SK-N-SH treated with all-trans-retinoic acid at 6 μM for 48 hours (cell line): Measurements from ENCODE around the gene C20orf96.
"Not testable (repeated sequence)": the region's sequence is repeated elsewhere in the genome, so short reads cannot be mapped to it uniquely, and the experiment has no call there.

Experiments
- ATAC-seq: fragments of 200-7000 bp; cut with Tn5 transposase; 3 replicates; pipeline ENCODE4 v1.9.1; 2020; ENCODE audit warnings: mild to moderate bottlenecking, moderate library complexity
- ARNTL ChIP-seq: fragments of 450-650 bp; formaldehyde crosslinking; IDR thresholded peaks from 2 replicates; pipeline ENCODE4 v1.5.0; 2020; ENCODE audit warnings: low read depth, mild to moderate bottlenecking, moderate library complexity, borderline replicate concordance
- CSDC2 ChIP-seq: fragments of 250-450 bp; sonication (Bioruptor Pico); IDR thresholded peaks from 2 replicates; pipeline ENCODE4 v1.5.0; 2020; ENCODE audit warnings: mild to moderate bottlenecking, moderate library complexity
- CSRNP3 ChIP-seq: fragments of 250-450 bp; sonication (Bioruptor Pico); IDR thresholded peaks from 2 replicates; pipeline ENCODE4 v1.5.1; 2021; ENCODE audit warnings: mild to moderate bottlenecking, moderate library complexity
- ISL1 ChIP-seq: fragments of 250-450 bp; sonication (Bioruptor Pico); IDR thresholded peaks from 2 replicates; pipeline ENCODE4 v2.1.2; 2022; ENCODE audit warnings: mild to moderate bottlenecking, moderate library complexity
- OSR1 ChIP-seq: fragments of 250-450 bp; sonication (Bioruptor Pico); IDR thresholded peaks from 2 replicates; pipeline ENCODE4 v1.8.0; 2022; ENCODE audit warnings: moderate library complexity, mild to moderate bottlenecking, inconsistent platforms
- PATZ1 ChIP-seq: fragments of 250-450 bp; sonication (Bioruptor Pico); IDR thresholded peaks from 2 replicates; pipeline ENCODE4 v1.8.0; 2020; ENCODE audit warnings: mild to moderate bottlenecking, moderate library complexity, borderline replicate concordance
- PPARA ChIP-seq: fragments of 250-450 bp; sonication (Bioruptor Pico); IDR thresholded peaks from 2 replicates; pipeline ENCODE4 v1.5.0; 2020; ENCODE audit warnings: mild to moderate bottlenecking, borderline replicate concordance
- RARB ChIP-seq: fragments of 250-450 bp; sonication (Bioruptor Pico); IDR thresholded peaks from 2 replicates; pipeline ENCODE4 v1.8.0; 2021; ENCODE audit warnings: mild to moderate bottlenecking, moderate library complexity
- SNAI2 ChIP-seq: fragments of 250-450 bp; sonication (Bioruptor Pico); IDR thresholded peaks from 2 replicates; pipeline ENCODE4 v1.5.0; 2020; ENCODE audit warnings: mild to moderate bottlenecking, moderate library complexity
- TCF4 ChIP-seq: fragments of 250-450 bp; sonication (Bioruptor Pico); IDR thresholded peaks from 2 replicates; pipeline ENCODE4 v1.8.0; 2021; ENCODE audit warnings: mild to moderate bottlenecking, moderate library complexity, borderline replicate concordance
- TOX ChIP-seq: fragments of 250-450 bp; sonication (Bioruptor Pico); IDR thresholded peaks from 2 replicates; pipeline ENCODE4 v1.8.0; 2021; ENCODE audit warnings: mild to moderate bottlenecking, moderate library complexity, borderline replicate concordance
- TSHZ2 ChIP-seq: fragments of 250-450 bp; sonication (Bioruptor Pico); IDR thresholded peaks from 2 replicates; pipeline ENCODE4 v1.5.0; 2020; ENCODE audit warnings: mild to moderate bottlenecking, moderate library complexity
- ZC3H10 ChIP-seq: fragments of 250-450 bp; sonication (Bioruptor Pico); IDR thresholded peaks from 2 replicates; pipeline ENCODE4 v1.5.1; 2021; ENCODE audit warnings: mild to moderate bottlenecking, moderate library complexity
- ZFP3 ChIP-seq: fragments of 250-450 bp; sonication (Bioruptor Pico); IDR thresholded peaks from 2 replicates; pipeline ENCODE4 v1.5.0; 2020; ENCODE audit warnings: mild to moderate bottlenecking, moderate library complexity
- ZFP30 ChIP-seq: fragments of 450-650 bp; formaldehyde crosslinking; IDR thresholded peaks from 2 replicates; pipeline ENCODE4 v1.5.0; 2022; ENCODE audit warnings: mild to moderate bottlenecking, moderate library complexity
- ZNF565 ChIP-seq: fragments of 450-650 bp; formaldehyde crosslinking; conservative IDR thresholded peaks from 2 replicates; pipeline ENCODE4 v1.5.0; 2020; ENCODE audit warnings: low read depth, mild to moderate bottlenecking, moderate library complexity
- ZNF70 ChIP-seq: fragments of 450-650 bp; formaldehyde crosslinking; IDR thresholded peaks from 2 replicates; pipeline ENCODE4 v1.5.0; 2020; ENCODE audit warnings: mild to moderate bottlenecking, moderate library complexity
- ZNF8 ChIP-seq: fragments of 450-650 bp; formaldehyde crosslinking; IDR thresholded peaks from 2 replicates; pipeline ENCODE4 v1.5.0; 2020; ENCODE audit warnings: mild to moderate bottlenecking, moderate library complexity

The C20orf96 gene

DNA sequence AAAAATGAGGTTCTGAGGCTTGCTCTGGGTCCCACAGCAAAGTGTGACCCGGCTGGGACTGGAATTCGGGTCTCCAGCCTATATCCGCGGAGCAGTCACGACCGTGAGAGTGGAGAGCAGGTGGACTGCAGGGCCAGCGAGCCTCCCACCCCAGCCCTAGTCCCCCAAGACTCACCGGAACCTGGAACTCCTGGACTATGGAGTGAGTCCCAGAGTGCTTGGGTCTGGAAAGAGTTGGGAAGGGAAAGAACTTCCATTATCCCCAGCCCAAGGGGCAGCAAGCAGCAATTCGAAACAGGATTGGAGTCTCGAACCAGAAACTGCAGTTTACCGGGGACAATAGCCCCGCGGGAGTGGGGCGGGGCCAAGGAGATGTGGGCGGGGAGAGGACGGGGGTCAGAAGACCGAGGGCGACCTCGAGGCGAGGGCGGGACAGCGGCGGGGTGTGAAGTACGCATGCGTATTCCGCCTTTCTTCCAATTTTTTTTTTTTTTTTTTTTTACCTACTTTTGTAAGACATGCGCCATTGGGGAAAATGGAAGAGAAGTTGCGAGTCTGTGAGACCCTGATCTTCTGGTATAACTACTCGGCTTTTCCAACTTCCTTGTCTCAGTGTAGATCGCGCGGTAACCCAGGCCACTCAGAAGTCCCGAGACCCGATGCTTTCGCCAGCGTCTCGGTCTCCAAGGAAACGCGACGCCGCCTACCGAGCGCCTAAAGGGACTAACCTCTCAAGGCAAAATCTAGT is at the start of gene C20orf96:
Gene C20orf96, minus strand, starts transcription at position 667 of the 748 bp plus-strand sequence. Its CDS starts 140 bp downstream, at position 527.
- TF ChIP-seq PPARA (CRISPR knock-in tag): no peak
- TF ChIP-seq ZC3H10 (CRISPR knock-in tag): no peak
- no peak for TF ChIP-seq ZFP3 (CRISPR knock-in tag)
- TF ChIP-seq TSHZ2: no peak
- no peak for TF ChIP-seq ZNF565 (CRISPR knock-in tag)
- no peak for TF ChIP-seq ZNF8 (CRISPR knock-in tag)
- ATAC-seq: peak; percentile 98

DNA sequence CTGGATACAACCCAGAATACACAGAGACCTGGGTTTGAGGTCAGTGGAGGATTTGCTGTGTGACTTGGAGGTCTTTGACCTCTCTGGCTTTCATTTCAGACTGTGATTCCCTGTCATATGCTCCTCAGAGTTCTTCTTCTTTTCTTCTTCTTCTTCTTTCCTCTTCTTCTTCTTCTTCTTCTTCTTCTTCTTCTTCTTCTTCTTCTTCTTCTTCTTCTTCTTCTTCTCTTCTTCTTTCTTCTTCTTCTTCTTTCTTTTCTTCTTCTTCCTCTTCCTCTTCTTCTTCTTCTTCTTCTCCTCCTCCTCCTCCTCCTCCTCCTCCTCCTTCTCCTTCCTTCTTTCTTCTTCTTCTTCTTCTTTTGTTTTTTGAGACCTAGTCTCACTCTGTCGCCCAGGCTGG is 45.5 kb upstream of the C20orf96 start:
- not testable (repeated sequence) for ATAC-seq

GRCh38 chr20:334578-334977 is 44.0 kb upstream of the C20orf96 start:
- no peak for ATAC-seq
- TF ChIP-seq TOX: no peak
- no peak for TF ChIP-seq SNAI2
- TF ChIP-seq ZNF8 (CRISPR knock-in tag): no peak
- no peak for TF ChIP-seq ZFP3 (CRISPR knock-in tag)
- no peak for TF ChIP-seq TCF4 (CRISPR knock-in tag)
- no peak for TF ChIP-seq TSHZ2
- no peak for TF ChIP-seq CSRNP3 (CRISPR knock-in tag)

GRCh38 chr20:330233-331149 is 39.9 kb upstream of the C20orf96 start:
- ATAC-seq: peak; percentile 48
- no peak for TF ChIP-seq ARNTL
- no peak for TF ChIP-seq CSRNP3 (CRISPR knock-in tag)
- TF ChIP-seq ZNF70 (CRISPR knock-in tag): no peak
- TF ChIP-seq OSR1: no peak
- TF ChIP-seq ZC3H10 (CRISPR knock-in tag): no peak
- TF ChIP-seq SNAI2: no peak
- TF ChIP-seq RARB (CRISPR knock-in tag): no peak
- no peak for TF ChIP-seq PATZ1 (CRISPR knock-in tag)
- no peak for TF ChIP-seq ISL1 (CRISPR knock-in tag)
- TF ChIP-seq TCF4 (CRISPR knock-in tag): no peak
- TF ChIP-seq PPARA (CRISPR knock-in tag): no peak
- no peak for TF ChIP-seq ZFP3 (CRISPR knock-in tag)
- no peak for TF ChIP-seq CSDC2 (CRISPR knock-in tag)
- TF ChIP-seq ZFP30 (CRISPR knock-in tag): no peak
